Measurements from ENCODE around the gene CGB3.

DNA sequence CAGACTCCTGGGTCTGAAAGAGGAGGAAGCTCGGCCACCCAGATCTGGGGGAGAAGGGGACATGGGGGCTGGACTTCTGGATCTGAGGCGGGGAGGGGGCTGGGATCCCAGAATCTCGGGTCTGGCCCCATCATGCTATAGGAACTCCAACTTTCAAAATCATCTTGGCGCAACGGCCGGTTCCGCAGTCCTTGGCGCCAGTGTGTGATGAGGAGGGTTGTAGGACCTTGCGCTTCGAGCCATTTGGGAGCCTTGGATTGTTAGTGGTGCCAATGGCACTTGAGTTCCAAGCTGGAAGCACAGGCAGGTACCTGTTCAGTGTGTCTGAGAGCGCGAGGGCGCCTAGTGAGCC is 30.1 kb downstream of the CGB3 start:
- TF ChIP-seq, protein P1, sequence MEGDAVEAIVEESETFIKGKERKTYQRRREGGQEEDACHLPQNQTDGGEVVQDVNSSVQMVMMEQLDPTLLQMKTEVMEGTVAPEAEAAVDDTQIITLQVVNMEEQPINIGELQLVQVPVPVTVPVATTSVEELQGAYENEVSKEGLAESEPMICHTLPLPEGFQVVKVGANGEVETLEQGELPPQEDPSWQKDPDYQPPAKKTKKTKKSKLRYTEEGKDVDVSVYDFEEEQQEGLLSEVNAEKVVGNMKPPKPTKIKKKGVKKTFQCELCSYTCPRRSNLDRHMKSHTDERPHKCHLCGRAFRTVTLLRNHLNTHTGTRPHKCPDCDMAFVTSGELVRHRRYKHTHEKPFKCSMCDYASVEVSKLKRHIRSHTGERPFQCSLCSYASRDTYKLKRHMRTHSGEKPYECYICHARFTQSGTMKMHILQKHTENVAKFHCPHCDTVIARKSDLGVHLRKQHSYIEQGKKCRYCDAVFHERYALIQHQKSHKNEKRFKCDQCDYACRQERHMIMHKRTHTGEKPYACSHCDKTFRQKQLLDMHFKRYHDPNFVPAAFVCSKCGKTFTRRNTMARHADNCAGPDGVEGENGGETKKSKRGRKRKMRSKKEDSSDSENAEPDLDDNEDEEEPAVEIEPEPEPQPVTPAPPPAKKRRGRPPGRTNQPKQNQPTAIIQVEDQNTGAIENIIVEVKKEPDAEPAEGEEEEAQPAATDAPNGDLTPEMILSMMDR (conservative IDR thresholded peaks at IDR 0.05; ENCODE audit: low read depth, low read length), result no peak
- no peak for TF ChIP-seq POLR2A (IDR thresholded peaks at IDR 0.05; ENCODE audit: low read depth, low read length)
- TF ChIP-seq RFX5 (IDR thresholded peaks at IDR 0.05; ENCODE audit: low read depth, low read length), result no peak
- no peak for TF ChIP-seq RCOR1 (IDR thresholded peaks at IDR 0.05; ENCODE audit: insufficient replicate concordance, low read length)
- no peak for TF ChIP-seq RAD21 (IDR thresholded peaks at IDR 0.05; ENCODE audit: low read length)
- TF ChIP-seq MAZ (IDR thresholded peaks at IDR 0.05; ENCODE audit: borderline replicate concordance, low read depth, low read length), result no peak
- TF ChIP-seq CHD1 (IDR thresholded peaks at IDR 0.05; ENCODE audit: low read depth, low read length), result no peak
- TF ChIP-seq FOS (IDR thresholded peaks at IDR 0.05; ENCODE audit: low read depth, low read length), result no peak
- TF ChIP-seq SMC3 (IDR thresholded peaks at IDR 0.05; ENCODE audit: low read depth, low read length), result no peak
- TF ChIP-seq, protein P2, sequence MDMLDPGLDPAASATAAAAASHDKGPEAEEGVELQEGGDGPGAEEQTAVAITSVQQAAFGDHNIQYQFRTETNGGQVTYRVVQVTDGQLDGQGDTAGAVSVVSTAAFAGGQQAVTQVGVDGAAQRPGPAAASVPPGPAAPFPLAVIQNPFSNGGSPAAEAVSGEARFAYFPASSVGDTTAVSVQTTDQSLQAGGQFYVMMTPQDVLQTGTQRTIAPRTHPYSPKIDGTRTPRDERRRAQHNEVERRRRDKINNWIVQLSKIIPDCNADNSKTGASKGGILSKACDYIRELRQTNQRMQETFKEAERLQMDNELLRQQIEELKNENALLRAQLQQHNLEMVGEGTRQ (IDR thresholded peaks at IDR 0.05; ENCODE audit: low read depth, low read length), result no peak
- no peak for TF ChIP-seq MAFK (IDR thresholded peaks at IDR 0.05; ENCODE audit: low read depth, low read length)
- TF ChIP-seq NFE2L2 (IDR thresholded peaks at IDR 0.05; ENCODE audit: low read depth, low read length), result no peak

Measured in IMR-90 (cell line).